Measurements from ENCODE around the gene ERI3.

The ERI3 gene

GRCh38 chr1:44348061-44348485 lies 7.0 kb downstream of the ERI3 start:
- no peak for DNase-seq

GRCh38 chr1:44347280-44347679 lies 7.8 kb downstream of the ERI3 start:
- no peak for DNase-seq

GRCh38 chr1:44346878-44347277 lies 8.2 kb downstream of the ERI3 start:
- DNase-seq = no peak

- no peak for DNase-seq
Observed at GRCh38 chr1:44346184-44346583, 8.9 kb downstream of the ERI3 start.

- DNase-seq = no peak
Observed at GRCh38 chr1:44345187-44345775, 9.8 kb downstream of the ERI3 start.

- no peak for DNase-seq
Observed at GRCh38 chr1:44339731-44340130, 15.3 kb downstream of the ERI3 start.

GRCh38 chr1:44338136-44338535 lies 16.9 kb downstream of the ERI3 start:
- no peak for DNase-seq

GRCh38 chr1:44336668-44337067 lies 18.4 kb downstream of the ERI3 start:
- DNase-seq = no peak

- DNase-seq = no peak
Observed at GRCh38 chr1:44334968-44335367, 20.1 kb downstream of the ERI3 start.

- DNase-seq = no peak
Observed at GRCh38 chr1:44333376-44333775, 21.7 kb downstream of the ERI3 start.

- DNase-seq = no peak
Observed at GRCh38 chr1:44332505-44332904, 22.6 kb downstream of the ERI3 start.

- DNase-seq = no peak
Observed at GRCh38 chr1:44330935-44331334, 24.1 kb downstream of the ERI3 start.

- DNase-seq = no peak
Observed at GRCh38 chr1:44328671-44329416, 26.2 kb downstream of the ERI3 start.

- DNase-seq = no peak
Observed at GRCh38 chr1:44327679-44328491, 27.2 kb downstream of the ERI3 start.

- no peak for DNase-seq
Observed at GRCh38 chr1:44326821-44327465, 28.1 kb downstream of the ERI3 start.

GRCh38 chr1:44326024-44326701 lies 28.9 kb downstream of the ERI3 start:
- DNase-seq = no peak

GRCh38 chr1:44323947-44324346 lies 31.1 kb downstream of the ERI3 start:
- no peak for DNase-seq

GRCh38 chr1:44322367-44322766 lies 32.7 kb downstream of the ERI3 start:
- DNase-seq = no peak

- DNase-seq = no peak
Observed at GRCh38 chr1:44321466-44321865, 33.6 kb downstream of the ERI3 start.

- no peak for DNase-seq
Observed at GRCh38 chr1:44318097-44319088, 36.7 kb downstream of the ERI3 start.

GRCh38 chr1:44316231-44316759 lies 38.8 kb downstream of the ERI3 start:
- DNase-seq = peak; percentile 58
